GM18909 (cell line): Measurements from ENCODE around the gene COASY.

Experiments
- ATAC-seq: cut with Tn5 transposase; IDR thresholded peaks from one replicate; pipeline ENCODE4 v1.9.1; 2021; ENCODE audit warnings: mild to moderate bottlenecking; ENCODE audit not compliant: unreplicated experiment, poor library complexity

COASY gene

DNA sequence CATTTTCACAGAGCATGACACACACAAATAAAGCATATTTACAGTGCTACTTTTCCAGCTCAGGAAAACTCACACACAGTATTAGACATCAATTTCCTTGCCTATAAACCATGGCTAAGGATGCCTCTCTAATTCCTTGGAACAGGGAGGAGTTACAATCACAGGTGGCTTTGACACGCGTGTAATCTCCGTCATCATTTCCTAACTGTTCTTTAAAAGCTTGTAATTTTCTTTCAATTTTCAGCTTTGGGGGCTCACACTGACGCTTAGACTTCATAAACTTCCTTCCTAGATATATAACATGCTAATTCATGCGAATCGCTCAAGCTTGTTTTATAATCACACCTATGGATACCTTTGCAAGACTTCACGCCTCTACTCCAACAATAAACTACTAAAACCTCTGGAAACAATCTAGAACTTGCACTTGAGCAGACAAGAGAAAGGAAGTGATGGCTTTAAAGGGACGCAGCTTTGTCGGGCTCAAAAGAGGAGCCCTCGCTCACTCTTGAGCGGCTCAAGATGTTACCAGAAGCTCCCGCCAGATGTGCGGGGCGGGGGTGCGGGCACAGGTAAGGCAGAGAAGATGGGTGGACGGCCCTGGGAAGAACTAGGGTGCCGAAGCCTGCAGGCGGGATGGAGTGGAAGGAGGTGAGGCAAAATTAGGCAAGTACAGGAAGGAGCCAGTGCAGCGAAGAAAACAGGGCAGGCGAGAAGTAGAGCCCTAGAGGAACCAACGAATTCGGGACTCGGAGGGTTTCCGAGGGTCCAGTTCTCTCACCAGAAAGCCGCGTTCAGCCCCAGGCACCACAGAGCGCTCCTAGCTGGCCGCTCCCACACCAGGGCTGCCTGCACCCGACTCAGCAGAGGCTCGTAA lies 46.6 kb downstream of the COASY start:
- ATAC-seq, result peak; percentile 33

DNA sequence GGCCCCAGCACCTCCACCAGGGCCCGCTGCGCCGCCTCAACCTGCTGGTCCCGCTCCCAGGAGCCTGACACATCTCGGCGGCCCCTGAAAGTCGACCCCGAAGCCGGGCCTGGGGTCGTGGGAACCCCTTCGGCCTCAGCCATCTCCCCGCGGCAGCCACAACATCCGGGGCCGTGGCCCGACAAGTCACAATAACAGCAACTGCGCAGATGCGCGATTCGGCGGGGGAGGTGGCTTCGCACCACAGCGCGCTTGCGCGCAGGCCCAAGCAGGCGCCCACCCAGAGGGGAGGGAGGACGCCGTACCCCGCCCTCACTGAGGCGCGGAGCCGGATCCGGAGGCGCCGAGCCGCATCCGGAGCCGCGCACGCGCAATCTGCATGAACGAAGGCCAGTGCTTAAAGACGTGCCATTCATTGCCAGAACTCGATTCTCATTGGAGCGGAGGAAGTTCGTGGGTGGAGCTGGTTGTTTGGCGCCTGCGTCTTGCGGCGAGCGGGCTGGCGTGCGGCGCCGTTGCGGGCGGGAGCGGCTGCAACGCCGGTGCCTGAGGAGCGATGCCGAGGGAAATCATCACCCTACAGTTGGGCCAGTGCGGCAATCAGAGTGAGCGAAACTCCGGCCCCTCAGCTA lies 47.4 kb downstream of the COASY start, which contains the start of the genes RETREG3 and TUBG1:
Gene RETREG3, minus strand, starts transcription at position 193 of the 632 bp plus-strand sequence. Its CDS starts 50 bp downstream, at position 143.
Gene TUBG1, plus strand, starts transcription at position 502 of the 632 bp plus-strand sequence. Its CDS starts 55 bp downstream, at position 557.
- ATAC-seq, result peak; percentile 90

DNA sequence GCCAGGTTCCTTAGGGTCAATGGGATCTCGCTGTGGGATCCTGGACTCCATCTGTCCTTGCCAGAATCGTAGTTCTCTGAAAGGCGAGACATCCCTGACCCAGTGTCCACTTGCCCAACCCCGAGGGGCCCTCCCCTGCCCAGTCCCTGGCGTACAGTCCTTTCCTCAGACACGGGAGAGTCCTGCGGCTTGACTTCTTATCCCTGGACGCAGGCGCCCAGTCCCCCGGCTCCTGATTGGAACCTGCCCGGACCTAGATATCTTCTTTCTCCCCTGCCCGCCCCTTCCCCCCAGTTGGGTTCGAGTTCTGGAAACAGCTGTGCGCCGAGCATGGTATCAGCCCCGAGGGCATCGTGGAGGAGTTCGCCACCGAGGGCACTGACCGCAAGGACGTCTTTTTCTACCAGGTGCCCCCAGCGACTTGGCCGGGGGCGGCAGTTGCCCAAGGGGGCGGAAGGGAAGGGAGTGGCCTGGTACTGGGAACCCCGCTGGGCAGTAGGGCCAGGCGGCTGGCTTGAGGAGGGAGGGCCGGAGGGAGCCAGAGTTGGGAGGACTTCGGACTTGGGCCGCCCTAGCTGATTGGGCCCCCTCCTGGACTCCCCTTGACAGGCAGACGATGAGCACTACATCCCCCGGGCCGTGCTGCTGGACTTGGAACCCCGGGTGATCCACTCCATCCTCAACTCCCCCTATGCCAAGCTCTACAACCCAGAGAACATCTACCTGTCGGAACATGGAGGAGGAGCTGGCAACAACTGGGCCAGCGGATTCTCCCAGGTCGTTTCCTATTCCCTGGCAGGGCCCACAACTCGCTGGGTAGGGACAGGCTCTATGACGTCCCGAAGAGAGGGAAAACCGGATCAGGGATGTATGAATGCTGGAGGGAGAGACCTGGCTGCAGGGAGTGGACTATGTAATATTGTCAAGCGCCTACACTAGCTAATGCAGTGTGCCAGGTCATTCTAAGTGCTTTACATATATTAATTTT lies 48.2 kb downstream of the COASY start:
- ATAC-seq, result peak; percentile 15

DNA sequence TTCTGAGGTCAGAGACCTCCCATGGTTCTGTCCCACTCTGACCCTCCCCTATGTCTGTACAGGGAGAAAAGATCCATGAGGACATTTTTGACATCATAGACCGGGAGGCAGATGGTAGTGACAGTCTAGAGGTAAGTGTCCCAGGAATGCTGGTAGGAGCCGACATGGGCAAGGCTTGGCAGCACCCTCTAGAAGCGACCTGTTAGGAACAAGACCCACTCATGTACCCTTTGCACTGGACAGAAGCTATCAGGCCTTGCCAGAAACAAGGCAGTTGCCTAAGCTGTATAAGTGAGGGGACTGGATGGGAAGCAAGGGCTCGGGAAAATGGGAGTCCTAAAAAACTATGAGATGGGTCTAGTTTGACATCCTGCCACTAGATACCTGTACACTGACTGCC lies 50.1 kb downstream of the COASY start:
- no peak for ATAC-seq

DNA sequence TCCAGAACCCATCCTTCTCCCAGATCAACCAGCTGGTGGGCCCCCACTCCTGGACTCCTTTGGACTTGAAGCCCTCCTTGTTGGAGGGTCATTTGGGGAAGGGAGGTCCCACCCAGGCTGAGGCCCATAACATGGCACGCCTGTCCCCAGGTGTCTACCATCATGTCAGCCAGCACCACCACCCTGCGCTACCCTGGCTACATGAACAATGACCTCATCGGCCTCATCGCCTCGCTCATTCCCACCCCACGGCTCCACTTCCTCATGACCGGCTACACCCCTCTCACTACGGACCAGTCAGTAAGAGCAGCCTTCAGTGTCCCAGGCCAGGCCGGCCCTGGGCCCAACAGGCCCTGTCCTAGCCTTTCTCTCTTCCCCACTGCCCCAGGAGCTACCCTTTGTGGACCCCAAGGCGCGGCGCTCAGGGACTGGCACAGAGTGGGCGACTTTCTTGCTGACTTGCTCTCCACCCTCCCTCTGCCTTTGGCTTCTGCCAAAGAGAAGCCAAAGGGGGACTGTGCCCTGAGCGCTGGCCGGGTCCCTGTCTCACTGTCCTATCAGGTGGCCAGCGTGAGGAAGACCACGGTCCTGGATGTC lies 51.8 kb downstream of the COASY start:
- ATAC-seq, result no peak
